ENCODE measurements around the gene MCTP1. TPM values are rescaled to one million over a fixed set of nuclear protein-coding genes. Genes with fewer than 3 reads are reported as not detected.

The MCTP1 gene
- total RNA-seq, 1 donor from 2014 or later: 3.7 TPM

- H3K4me1 Mint-ChIP-seq: no peaks in the 10 kb centered on the region
- no peak overlapping the region for H3K4me3 Mint-ChIP-seq
- no peak overlapping the region for H3K4me3 ChIP-seq
- no peaks in the 10 kb centered on the region for H3K9me3 ChIP-seq (ENCODE audit: low read depth)
- no peaks in the 10 kb centered on the region for H3K27me3 Mint-ChIP-seq (ENCODE audit: insufficient read depth, low read depth)
- no peaks in the 10 kb centered on the region for H3K4me1 ChIP-seq
- H3K27ac Mint-ChIP-seq: no peak overlapping the region
- H3K36me3 Mint-ChIP-seq: no peaks in the 10 kb centered on the region
- H3K9me3 Mint-ChIP-seq: peaks cover 8% of the 10 kb centered on the region
- H3K9ac ChIP-seq: no peak overlapping the region
- H4K20me1 ChIP-seq (ENCODE audit: low read depth): no peaks in the 10 kb centered on the region
- H2AFZ ChIP-seq (replicated peaks): no peak overlapping the region
- H3K27me3 ChIP-seq: no peaks in the 10 kb centered on the region
- no peaks in the 10 kb centered on the region for H3F3A ChIP-seq (ENCODE audit: low read depth)
- H3K4me2 ChIP-seq: no peak overlapping the region
- no peaks in the 10 kb centered on the region for H3K79me2 ChIP-seq (ENCODE audit: low read depth)
- no peak overlapping the region for H3K27ac ChIP-seq
- H3K36me3 ChIP-seq: no peaks in the 10 kb centered on the region
- no peak for DNase-seq (ENCODE audit: low spot score)
- TF ChIP-seq, protein P1, sequence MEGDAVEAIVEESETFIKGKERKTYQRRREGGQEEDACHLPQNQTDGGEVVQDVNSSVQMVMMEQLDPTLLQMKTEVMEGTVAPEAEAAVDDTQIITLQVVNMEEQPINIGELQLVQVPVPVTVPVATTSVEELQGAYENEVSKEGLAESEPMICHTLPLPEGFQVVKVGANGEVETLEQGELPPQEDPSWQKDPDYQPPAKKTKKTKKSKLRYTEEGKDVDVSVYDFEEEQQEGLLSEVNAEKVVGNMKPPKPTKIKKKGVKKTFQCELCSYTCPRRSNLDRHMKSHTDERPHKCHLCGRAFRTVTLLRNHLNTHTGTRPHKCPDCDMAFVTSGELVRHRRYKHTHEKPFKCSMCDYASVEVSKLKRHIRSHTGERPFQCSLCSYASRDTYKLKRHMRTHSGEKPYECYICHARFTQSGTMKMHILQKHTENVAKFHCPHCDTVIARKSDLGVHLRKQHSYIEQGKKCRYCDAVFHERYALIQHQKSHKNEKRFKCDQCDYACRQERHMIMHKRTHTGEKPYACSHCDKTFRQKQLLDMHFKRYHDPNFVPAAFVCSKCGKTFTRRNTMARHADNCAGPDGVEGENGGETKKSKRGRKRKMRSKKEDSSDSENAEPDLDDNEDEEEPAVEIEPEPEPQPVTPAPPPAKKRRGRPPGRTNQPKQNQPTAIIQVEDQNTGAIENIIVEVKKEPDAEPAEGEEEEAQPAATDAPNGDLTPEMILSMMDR (IDR thresholded peaks at IDR 0.05): no peak
- no peak for TF ChIP-seq EZH2 (IDR thresholded peaks at IDR 0.05)
- no peak for TF ChIP-seq EZH2phosphoT487 (IDR thresholded peaks at IDR 0.05)
These were observed 160.8 kb downstream of the MCTP1 start for GRCh38 chr5:95124101-95124500.

- Histone ChIP-seq H3K27ac (no peak overlapping the region), H4K20me1 (ENCODE audit: low read depth) (no peaks in the 10 kb centered on the region), H3K4me1 (no peaks in the 10 kb centered on the region), H3K9me3 (ENCODE audit: low read depth) (no peaks in the 10 kb centered on the region), H3F3A (ENCODE audit: low read depth) (no peaks in the 10 kb centered on the region), H3K27me3 (no peaks in the 10 kb centered on the region), H3K79me2 (ENCODE audit: low read depth) (no peaks in the 10 kb centered on the region), H3K4me3 (no peak overlapping the region), H2AFZ (replicated peaks) (no peak overlapping the region), H3K36me3 (no peaks in the 10 kb centered on the region), H3K4me2 (no peak overlapping the region), H3K9ac (no peak overlapping the region)
- no peak overlapping the region for H3K27ac Mint-ChIP-seq
- H3K27me3 Mint-ChIP-seq (ENCODE audit: insufficient read depth, low read depth): no peaks in the 10 kb centered on the region
- H3K36me3 Mint-ChIP-seq: no peaks in the 10 kb centered on the region
- H3K9me3 Mint-ChIP-seq: peaks cover 12% of the 10 kb centered on the region
- H3K4me1 Mint-ChIP-seq: peaks cover 2% of the 10 kb centered on the region
- DNase-seq (ENCODE audit: low spot score): no peak
- TF ChIP-seq, protein P1 (IDR thresholded peaks at IDR 0.05): no peak
- TF ChIP-seq EZH2 (IDR thresholded peaks at IDR 0.05): no peak
- TF ChIP-seq EZH2phosphoT487 (IDR thresholded peaks at IDR 0.05): no peak
- H3K4me3 Mint-ChIP-seq: no peak overlapping the region
These were observed 170.0 kb downstream of the MCTP1 start for GRCh38 chr5:95114902-95115301.

DNA sequence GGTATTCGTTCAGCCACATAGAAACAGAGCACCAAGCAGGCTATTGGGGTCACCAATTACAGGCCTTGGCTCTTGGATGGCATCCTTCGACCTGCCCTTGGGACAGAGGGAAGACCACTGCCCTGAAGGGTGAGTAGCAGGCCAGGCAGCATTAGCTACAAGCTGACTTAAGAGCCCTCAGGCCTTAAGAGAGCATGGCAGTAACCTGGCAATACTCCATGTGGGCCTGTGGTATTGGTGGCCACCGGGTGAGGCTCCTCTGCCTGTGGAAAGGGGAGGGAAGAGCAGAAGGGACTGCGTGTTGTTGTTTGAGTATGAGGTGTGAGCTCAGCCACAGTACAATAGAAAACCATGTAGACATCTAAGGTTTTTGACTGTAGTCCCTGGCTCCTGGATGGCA is 170.6 kb downstream of the MCTP1 start:
- Histone ChIP-seq H3F3A (ENCODE audit: low read depth) (no peaks in the 10 kb centered on the region), H4K20me1 (ENCODE audit: low read depth) (no peaks in the 10 kb centered on the region), H3K4me1 (no peaks in the 10 kb centered on the region), H3K36me3 (no peaks in the 10 kb centered on the region), H3K27me3 (no peaks in the 10 kb centered on the region), H3K4me3 (no peak overlapping the region), H3K4me2 (no peak overlapping the region), H3K9ac (no peak overlapping the region), H3K79me2 (ENCODE audit: low read depth) (no peaks in the 10 kb centered on the region), H3K27ac (no peak overlapping the region), H3K9me3 (ENCODE audit: low read depth) (no peaks in the 10 kb centered on the region), H2AFZ (replicated peaks) (no peak overlapping the region)
- DNase-seq (ENCODE audit: low spot score): no peak
- peaks cover 12% of the 10 kb centered on the region for H3K9me3 Mint-ChIP-seq
- H3K36me3 Mint-ChIP-seq: no peaks in the 10 kb centered on the region
- H3K4me1 Mint-ChIP-seq: peaks cover 2% of the 10 kb centered on the region
- no peak overlapping the region for H3K4me3 Mint-ChIP-seq
- H3K27me3 Mint-ChIP-seq (ENCODE audit: insufficient read depth, low read depth): no peaks in the 10 kb centered on the region
- H3K27ac Mint-ChIP-seq: no peak overlapping the region
- TF ChIP-seq EZH2phosphoT487 (IDR thresholded peaks at IDR 0.05) (no peak), EZH2 (IDR thresholded peaks at IDR 0.05) (no peak)
- TF ChIP-seq, protein P1 (IDR thresholded peaks at IDR 0.05): no peak

Measured in neural progenitor cell (in vitro differentiated cells).